Memory B cell (primary cell): Measurements from ENCODE around the gene TSGA10IP.

Experiments
- ATAC-seq: fragments of 150-1000 bp; cut with Tn5 transposase; 2 replicates; pipeline ENCODE4 v1.10.0; 2021; ENCODE audit warnings: low read depth, mild to moderate bottlenecking, moderate library complexity
- DNase-seq, 2 donors: peaks; one replicate each; pipeline ENCODE4 v3.0.0; 2022; ENCODE audit warnings: low spot score in 2 of 2
- H3K27ac Mint-ChIP-seq: one replicate; pipeline ENCODE4 v1.8.0; 2022; ENCODE audit warnings: mild to moderate bottlenecking, moderate library complexity, mixed read lengths
- H3K27me3 Mint-ChIP-seq: one replicate; pipeline ENCODE4 v1.8.0; 2022; ENCODE audit warnings: mixed read lengths
- H3K36me3 Mint-ChIP-seq: one replicate; pipeline ENCODE4 v1.8.0; 2022; ENCODE audit warnings: mild to moderate bottlenecking, mixed read lengths
- H3K4me1 Mint-ChIP-seq: one replicate; pipeline ENCODE4 v1.8.0; 2022; ENCODE audit warnings: mixed read lengths
- H3K4me3 Mint-ChIP-seq: one replicate; pipeline ENCODE4 v1.8.0; 2022; ENCODE audit warnings: mild to moderate bottlenecking, moderate library complexity, mixed read lengths
- H3K9me3 Mint-ChIP-seq: one replicate; pipeline ENCODE4 v1.8.0; 2022; ENCODE audit warnings: mixed read lengths

Gene TSGA10IP

DNA sequence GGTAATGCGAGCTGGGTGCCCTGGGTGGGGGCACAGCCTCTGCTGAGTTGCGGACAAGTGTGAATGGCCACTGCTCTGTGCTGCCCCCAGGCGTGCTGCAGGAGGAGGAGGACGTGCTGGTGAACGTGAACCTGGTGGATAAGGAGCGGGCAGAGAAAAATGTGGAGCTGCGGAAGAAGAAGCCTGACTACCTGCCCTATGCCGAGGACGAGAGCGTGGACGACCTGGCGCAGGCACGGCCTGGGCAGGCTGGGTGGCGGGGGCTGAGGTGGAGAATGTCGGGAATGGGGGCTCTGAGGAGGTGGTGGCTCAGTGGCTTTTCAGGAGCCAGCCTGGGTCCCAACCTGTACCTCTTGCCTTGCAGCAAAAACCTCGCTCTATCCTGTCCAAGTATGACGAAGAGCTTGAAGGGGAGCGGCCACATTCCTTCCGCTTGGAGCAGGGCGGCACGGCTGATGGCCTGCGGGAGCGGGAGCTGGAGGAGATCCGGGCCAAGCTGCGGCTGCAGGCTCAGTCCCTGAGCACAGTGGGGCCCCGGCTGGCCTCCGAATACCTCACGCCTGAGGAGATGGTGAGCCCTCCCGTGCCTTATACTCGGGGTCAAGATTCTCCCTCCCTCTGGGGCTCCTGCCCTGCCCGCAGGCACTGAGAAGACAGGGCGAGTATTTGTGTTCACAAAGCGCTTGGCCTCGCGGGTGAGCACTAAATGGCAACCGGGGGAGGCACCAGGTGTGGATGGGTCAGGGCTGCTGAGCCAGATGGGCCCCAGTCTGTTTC, 20.9 kb downstream of the TSGA10IP start:
- no peaks in the 10 kb centered on the region for H3K27me3 Mint-ChIP-seq
- H3K27ac Mint-ChIP-seq: no peak overlapping the region
- ATAC-seq (no peak), DNase-seq (no peak)
- H3K36me3 Mint-ChIP-seq: peaks cover 42% of the 10 kb centered on the region
- no peak overlapping the region for H3K4me3 Mint-ChIP-seq
- peaks cover 32% of the 10 kb centered on the region for H3K4me1 Mint-ChIP-seq
- no peaks in the 10 kb centered on the region for H3K9me3 Mint-ChIP-seq

DNA sequence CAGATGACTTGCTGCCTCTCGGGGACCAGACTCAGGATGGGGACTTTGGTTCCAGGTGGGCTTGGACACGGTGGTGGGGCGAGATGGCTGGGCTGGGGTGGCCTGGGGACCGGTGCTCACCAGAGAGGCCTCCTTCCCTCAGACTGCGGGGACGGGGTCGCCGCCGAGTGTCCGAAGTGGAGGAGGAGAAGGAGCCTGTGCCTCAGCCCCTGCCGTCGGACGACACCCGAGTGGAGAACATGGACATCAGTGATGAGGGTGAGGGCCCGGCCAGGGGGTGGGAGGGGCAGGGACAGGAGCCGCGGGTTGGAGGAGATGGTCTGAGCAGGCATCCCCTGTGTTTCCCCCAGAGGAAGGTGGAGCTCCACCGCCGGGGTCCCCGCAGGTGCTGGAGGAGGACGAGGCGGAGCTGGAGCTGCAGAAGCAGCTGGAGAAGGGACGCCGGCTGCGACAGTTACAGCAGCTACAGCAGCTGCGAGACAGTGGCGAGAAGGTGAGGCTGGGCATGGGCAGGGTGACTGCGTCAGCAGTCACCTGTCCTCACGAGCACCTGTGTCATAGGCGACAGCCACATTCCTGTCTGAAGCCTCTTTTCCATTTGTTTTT, 22.2 kb downstream of the TSGA10IP start:
- ATAC-seq (no peak), DNase-seq (no peak)
- H3K36me3 Mint-ChIP-seq: peaks cover 45% of the 10 kb centered on the region
- H3K27me3 Mint-ChIP-seq: no peaks in the 10 kb centered on the region
- H3K9me3 Mint-ChIP-seq: no peaks in the 10 kb centered on the region
- no peak overlapping the region for H3K27ac Mint-ChIP-seq
- no peak overlapping the region for H3K4me3 Mint-ChIP-seq
- peaks cover 29% of the 10 kb centered on the region for H3K4me1 Mint-ChIP-seq

DNA sequence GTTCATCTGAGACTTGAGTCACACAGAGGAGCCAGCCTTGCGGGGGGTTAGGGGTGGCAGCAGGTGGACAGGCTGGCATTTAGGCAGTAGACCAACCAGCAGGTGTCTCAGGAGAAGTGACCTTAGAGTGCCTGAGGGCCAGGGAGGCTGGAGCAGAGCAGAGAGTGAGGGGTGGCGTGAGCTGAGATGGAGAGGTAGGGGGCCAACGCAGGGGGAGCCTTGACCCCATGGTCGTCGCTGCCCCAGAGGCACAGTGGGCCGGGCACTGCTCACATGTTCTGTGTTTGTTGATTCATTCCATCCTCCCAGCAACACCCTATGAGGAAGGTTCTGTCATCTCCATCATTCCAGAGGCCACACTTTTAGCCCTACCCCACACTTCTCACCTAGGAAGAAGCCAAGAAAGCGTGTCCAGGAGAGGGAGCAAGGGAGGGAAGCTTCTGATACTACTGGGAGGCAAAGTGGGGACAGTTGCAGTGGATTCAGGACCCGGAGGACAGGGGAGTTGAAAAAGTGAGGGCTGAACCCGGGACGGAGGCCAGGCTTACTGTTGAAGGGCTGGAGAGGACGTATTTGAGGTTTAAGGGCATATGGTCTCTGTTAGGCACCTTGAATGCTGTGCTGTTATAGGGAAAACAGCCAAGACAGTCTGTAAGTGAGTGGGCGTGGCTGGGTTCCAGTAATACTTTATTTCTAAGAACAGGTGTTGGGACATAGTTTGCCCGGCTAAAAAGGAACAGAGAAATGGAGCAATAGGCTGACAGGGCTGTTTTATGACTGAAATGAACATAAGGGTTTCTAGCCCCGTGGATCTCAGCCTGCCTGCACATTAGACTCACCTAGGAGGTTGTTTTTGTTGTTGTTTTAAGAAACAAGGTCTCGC, 23.6 kb downstream of the TSGA10IP start:
- DNase-seq: no peak
- no peaks in the 10 kb centered on the region for H3K9me3 Mint-ChIP-seq
- peak overlapping the region; percentile 9 for H3K27ac Mint-ChIP-seq

DNA sequence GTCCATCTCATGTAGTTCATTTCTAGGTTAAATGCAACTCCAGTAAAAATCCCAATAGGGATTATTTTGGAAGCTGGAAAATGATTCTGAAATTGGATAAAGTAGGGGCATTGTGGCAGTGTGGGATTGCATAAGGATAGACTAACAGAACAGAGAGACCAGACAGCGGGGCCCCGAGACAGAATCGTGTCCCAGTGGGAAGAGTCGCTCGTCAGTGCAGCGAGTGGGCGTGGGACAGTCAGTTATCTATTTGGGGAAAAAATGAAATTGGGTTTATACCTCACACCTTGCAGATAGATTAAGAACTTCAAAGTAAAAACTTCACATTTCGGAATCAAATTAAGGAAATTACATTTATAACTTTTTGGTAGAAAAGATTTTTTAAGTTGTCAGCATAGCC, 26.8 kb downstream of the TSGA10IP start:
- Mint-ChIP-seq H3K27ac (no peak overlapping the region), H3K36me3 (peaks cover 32% of the 10 kb centered on the region), H3K9me3 (no peaks in the 10 kb centered on the region), H3K4me1 (peaks cover 16% of the 10 kb centered on the region), H3K27me3 (no peaks in the 10 kb centered on the region), H3K4me3 (no peak overlapping the region)
- no peak for ATAC-seq
- no peak for DNase-seq

More for the DNA sequence above, 23.6 kb downstream of the TSGA10IP start:
- peaks cover 42% of the 10 kb centered on the region for H3K36me3 Mint-ChIP-seq
- no peaks in the 10 kb centered on the region for H3K27me3 Mint-ChIP-seq
- ATAC-seq: no peak
- H3K4me1 Mint-ChIP-seq: peaks cover 23% of the 10 kb centered on the region
- no peak overlapping the region for H3K4me3 Mint-ChIP-seq

DNA sequence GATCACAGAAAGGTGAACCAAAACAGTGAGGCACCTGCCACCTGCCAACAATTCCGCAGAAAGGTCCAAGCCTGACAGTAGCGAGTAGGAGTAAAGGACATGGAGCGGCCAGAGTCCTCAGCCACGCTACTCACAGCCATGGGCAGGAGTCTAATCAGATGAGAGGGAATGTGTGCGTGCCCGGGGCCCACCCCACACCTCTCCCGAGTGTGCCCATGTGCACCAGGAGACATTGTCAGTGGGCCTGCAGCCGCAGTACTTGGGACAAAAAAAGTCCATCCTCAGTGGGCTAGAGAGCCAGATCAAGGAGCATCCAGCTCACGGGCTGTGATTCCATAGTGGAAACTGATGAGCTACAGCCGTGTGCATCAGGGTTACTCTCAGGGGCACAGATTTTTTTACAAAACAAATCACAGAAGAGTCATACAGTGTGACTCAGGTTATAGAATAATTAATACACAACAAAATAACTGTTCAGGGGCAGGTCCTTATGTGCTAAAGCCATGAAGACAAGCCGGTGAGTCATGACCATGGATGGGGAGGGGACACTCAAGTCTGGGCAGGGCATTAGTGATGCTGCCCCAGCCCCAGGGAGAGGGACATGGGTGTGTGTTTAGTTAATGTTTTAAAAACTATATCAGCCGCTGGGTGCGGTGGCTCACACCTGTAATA, 28.3 kb downstream of the TSGA10IP start:
- Mint-ChIP-seq H3K4me1 (peaks cover 13% of the 10 kb centered on the region), H3K9me3 (no peaks in the 10 kb centered on the region), H3K27ac (no peak overlapping the region), H3K36me3 (peaks cover 33% of the 10 kb centered on the region), H3K27me3 (no peaks in the 10 kb centered on the region), H3K4me3 (no peak overlapping the region)
- no peak for DNase-seq
- no peak for ATAC-seq

DNA sequence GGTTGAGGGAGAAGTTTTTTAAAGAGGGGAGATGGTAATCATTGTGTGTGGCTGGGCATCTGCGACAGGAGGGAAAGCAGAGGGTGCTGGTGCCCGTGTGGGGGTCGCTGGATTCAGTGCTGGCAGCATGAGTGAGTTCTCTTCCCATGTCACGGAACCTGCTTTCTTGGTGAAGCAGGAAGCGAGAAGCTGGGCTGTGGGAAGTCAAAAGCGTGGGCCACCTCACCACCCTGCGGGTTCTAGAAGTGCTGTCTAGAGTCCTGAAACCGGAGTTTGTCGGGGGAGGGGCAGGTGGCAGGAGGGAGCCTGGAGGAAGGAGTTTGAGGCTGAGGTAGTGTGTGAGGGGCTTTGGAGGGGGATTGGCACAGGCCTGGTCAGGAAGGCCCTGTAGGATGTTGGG, 30.5 kb downstream of the TSGA10IP start:
- DNase-seq: no peak
- peaks cover 5% of the 10 kb centered on the region for H3K4me1 Mint-ChIP-seq
- no peak overlapping the region for H3K4me3 Mint-ChIP-seq
- H3K27ac Mint-ChIP-seq: peak overlapping the region; percentile 16
- ATAC-seq: no peak
- peaks cover 30% of the 10 kb centered on the region for H3K36me3 Mint-ChIP-seq
- H3K9me3 Mint-ChIP-seq: no peaks in the 10 kb centered on the region
- H3K27me3 Mint-ChIP-seq: no peaks in the 10 kb centered on the region

DNA sequence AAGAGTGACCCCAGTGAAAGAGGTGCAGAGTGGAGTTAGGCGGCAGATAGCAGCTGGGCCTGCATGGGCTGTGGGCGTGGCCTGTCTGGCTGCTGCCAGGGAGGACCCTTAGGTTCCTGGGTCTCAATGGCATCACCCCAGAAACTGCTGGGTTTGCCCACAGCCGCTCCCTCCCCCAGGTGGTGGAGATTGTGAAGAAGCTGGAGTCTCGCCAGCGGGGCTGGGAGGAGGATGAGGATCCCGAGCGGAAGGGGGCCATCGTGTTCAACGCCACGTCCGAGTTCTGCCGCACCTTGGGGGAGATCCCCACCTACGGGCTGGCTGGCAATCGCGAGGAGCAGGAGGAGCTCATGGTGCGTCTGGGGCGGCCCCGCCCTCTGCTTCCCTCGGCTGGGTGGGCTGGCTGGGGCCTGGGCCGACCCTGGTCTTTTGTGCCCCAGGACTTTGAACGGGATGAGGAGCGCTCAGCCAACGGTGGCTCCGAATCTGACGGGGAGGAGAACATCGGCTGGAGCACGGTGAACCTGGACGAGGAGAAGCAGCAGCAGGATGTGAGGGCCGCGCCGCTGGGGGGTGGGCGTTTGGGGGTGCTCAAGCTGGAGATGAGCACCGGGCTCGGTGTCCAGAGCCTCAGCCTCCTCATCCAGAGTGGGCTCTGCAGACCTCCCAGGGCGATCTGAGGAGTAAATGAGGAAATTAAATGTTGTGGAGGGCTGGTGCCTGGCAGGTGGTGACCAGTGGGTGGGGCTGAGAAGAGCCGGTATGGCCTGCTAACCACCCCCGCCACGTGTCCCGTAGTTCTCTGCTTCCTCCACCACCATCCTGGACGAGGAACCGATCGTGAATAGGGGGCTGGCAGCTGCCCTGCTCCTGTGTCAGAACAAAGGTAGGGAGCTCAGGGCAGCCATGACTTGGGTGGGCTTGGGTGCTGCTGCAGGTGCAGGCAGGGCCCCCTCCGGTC, 31.2 kb downstream of the TSGA10IP start:
- Mint-ChIP-seq H3K4me1 (peaks cover 5% of the 10 kb centered on the region), H3K27ac (no peak overlapping the region), H3K36me3 (peaks cover 29% of the 10 kb centered on the region)

DNA sequence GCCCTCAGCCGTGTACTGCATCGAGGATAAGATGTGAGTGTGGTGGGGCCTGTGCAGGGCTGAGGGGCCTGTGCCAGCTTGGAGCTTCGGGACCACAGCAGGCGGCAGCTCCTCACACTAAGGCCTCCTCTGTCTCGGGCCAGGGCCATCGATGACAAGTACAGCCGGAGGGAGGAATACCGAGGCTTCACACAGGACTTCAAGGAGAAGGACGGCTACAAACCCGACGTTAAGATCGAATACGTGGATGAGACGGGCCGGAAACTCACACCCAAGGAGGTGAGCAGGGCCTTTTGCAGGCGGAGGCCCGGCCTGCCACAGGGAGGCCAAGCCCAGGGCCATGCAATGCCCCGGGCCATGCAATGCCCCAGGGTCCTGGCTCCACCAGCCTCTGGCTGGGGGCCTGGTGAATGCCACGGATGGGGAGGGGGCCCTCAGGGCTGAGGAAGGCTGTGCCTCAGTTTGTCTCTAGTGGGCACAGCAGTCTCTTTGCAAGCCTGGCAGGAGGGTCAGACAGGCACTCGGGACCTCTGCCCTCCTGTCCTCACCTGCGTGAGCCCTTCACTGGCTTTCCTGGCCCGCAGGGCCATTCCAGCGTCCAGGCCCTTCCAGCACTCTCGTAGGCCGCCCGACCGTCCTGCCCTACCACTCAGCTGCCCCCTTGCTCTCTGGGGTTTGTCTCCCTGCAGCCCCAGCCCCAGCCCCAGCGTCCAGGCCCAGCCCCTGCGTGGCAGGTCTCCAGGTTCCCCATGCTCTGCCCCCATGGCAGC, 32.5 kb downstream of the TSGA10IP start:
- H3K9me3 Mint-ChIP-seq: no peaks in the 10 kb centered on the region
- no peak for ATAC-seq

More for the DNA sequence above, 31.2 kb downstream of the TSGA10IP start:
- no peaks in the 10 kb centered on the region for H3K27me3 Mint-ChIP-seq
- no peak for DNase-seq
- ATAC-seq: no peak
- no peaks in the 10 kb centered on the region for H3K9me3 Mint-ChIP-seq
- no peak overlapping the region for H3K4me3 Mint-ChIP-seq

DNA sequence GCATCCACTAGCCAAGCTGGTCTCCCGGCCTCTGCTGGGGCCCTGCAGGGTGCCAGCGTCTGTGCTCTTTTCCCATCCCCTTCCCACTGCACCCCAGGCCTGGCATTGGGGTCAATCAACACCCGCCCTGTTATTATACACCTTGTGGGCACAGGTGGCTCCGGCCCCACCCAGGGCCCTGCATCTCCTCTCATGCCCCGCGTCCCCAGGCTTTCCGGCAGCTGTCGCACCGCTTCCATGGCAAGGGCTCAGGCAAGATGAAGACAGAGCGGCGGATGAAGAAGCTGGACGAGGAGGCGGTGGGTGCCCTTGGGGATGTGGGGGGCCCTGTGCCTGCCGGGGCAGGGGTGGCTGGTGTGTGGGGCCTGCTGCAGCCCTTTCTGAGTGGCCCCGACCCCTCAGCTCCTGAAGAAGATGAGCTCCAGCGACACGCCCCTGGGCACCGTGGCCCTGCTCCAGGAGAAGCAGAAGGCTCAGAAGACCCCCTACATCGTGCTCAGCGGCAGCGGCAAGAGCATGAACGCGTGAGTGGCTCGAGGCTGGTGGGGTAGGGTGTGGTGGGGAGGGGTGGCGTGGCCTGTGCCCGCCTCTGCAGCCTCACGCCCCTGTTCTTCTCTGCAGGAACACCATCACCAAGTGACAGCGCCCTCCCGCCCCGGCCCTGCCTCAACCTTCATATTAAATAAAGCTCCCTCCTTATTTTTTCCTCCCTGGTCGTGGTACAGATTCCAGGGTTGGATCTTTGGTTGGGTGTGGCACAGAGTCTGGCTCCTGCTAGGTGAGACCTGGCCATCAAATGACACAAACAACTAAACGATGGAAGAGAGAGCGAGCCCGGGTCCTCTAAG, 33.3 kb downstream of the TSGA10IP start:
- no peak for DNase-seq
- ATAC-seq: no peak
- H3K36me3 Mint-ChIP-seq: peaks cover 21% of the 10 kb centered on the region
- no peak overlapping the region for H3K4me3 Mint-ChIP-seq
- H3K27ac Mint-ChIP-seq: no peak overlapping the region
- H3K4me1 Mint-ChIP-seq: no peaks in the 10 kb centered on the region
- H3K9me3 Mint-ChIP-seq: no peaks in the 10 kb centered on the region
- no peaks in the 10 kb centered on the region for H3K27me3 Mint-ChIP-seq

More for the DNA sequence above, 32.5 kb downstream of the TSGA10IP start:
- Mint-ChIP-seq H3K4me3 (no peak overlapping the region), H3K4me1 (peaks cover 3% of the 10 kb centered on the region), H3K27ac (no peak overlapping the region), H3K27me3 (no peaks in the 10 kb centered on the region), H3K36me3 (peaks cover 25% of the 10 kb centered on the region)
- DNase-seq: no peak

DNA sequence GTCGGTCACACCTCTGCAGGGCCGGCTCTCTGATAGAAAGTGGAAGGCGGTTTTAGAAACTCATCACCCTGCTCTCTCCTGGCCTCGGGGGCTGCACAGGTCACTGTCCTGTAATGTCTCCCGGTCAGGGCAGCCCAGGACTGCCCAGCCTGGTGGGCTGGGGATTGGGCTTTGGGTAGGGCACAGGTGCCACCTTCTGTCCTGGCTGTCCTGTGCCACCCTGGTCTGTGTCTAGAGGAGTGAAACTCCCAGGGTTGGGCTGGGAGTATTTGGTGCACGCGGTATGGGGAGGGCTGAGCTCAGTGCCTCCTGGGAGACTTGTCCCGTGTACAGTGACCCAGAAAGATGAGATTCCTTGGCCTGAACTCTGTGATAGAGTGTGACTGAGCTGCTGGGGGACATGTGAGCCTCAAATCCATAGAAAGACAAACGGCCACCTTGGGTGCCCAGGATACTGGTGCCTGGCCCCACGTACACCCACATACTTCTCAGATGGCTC, 34.0 kb downstream of the TSGA10IP start:
- Mint-ChIP-seq H3K27ac (no peak overlapping the region), H3K4me3 (no peak overlapping the region), H3K9me3 (no peaks in the 10 kb centered on the region), H3K27me3 (no peaks in the 10 kb centered on the region), H3K4me1 (no peaks in the 10 kb centered on the region), H3K36me3 (peaks cover 21% of the 10 kb centered on the region)
- DNase-seq: no peak
- ATAC-seq: no peak

DNA sequence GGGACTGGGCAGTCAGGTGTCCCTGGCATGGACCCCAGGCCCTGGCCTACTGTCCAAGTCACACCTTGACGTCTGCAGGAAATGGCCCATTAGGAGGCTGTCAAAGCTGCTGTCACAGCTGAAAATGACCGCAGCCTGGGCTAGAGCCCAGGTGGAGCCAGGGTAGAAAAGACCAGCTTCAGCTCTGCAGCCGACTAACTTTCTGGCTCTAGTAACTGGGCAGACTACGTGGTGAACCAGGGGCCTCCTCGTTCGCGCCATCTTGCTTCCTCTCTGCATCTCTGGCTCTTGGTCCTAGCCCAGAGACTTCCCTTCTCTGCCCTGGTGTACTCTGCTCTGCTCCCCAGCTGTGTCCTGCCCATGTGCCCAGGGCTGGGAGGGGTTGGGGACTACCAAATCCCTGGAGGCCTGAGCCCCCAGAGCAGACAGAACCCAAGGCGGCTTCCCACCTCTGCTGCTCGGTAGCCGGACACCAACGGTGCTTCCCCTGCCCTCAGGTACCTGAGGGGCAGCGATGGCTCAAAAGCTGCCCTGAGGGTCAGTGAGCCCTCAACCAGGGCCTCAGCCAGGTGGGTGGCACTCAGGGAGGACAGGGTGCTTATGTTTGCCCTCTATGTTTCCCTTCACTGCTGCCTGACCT, 35.9 kb downstream of the TSGA10IP start:
- no peaks in the 10 kb centered on the region for H3K27me3 Mint-ChIP-seq
- DNase-seq (no peak), ATAC-seq (no peak)
- no peaks in the 10 kb centered on the region for H3K4me1 Mint-ChIP-seq
- no peak overlapping the region for H3K4me3 Mint-ChIP-seq
- no peaks in the 10 kb centered on the region for H3K9me3 Mint-ChIP-seq
- no peak overlapping the region for H3K27ac Mint-ChIP-seq
- H3K36me3 Mint-ChIP-seq: peaks cover 15% of the 10 kb centered on the region
